SK-N-MC (cell line): ENCODE data around the gene TIAM1.

Experiments used
- DNase-seq: peaks from one replicate; pipeline ENCODE4 v3.0.0-alpha.2; 2011; ENCODE audit warnings: low read depth, low spot score
- H3K27ac ChIP-seq: fragments of 200-600 bp; sonication (generic); 2 replicates; pipeline ENCODE4 v1.5.1; 2016; ENCODE audit warnings: mixed run types
- H3K36me3 ChIP-seq: fragments of 200-600 bp; sonication (generic); 2 replicates; pipeline ENCODE4 v1.6.1; 2017; ENCODE audit warnings: antibody characterized with exemption, low read length, mixed read lengths; ENCODE audit not compliant: insufficient read depth
- H3K4me3 ChIP-seq: fragments of 200-600 bp; sonication (generic); 2 replicates; pipeline ENCODE4 v1.5.1; 2016
- H3K9ac ChIP-seq: fragments of 200-600 bp; sonication (generic); 2 replicates; pipeline ENCODE4 v1.8.0; 2017; ENCODE audit warnings: mixed run types, mixed read lengths; ENCODE audit not compliant: insufficient read length
- H3K9me3 ChIP-seq: fragments of 200-600 bp; sonication (generic); 2 replicates; pipeline ENCODE4 v1.6.1; 2017; ENCODE audit warnings: low read depth, mild to moderate bottlenecking, antibody characterized with exemption, low read length, moderate library complexity, mixed read lengths
- EZH2 ChIP-seq: fragments of 200-600 bp; sonication (generic); IDR thresholded peaks from one replicate; pipeline ENCODE4 v1.6.1; 2017; ENCODE audit warnings: antibody characterized with exemption
- FOXP2 ChIP-seq: optimal IDR thresholded peaks from 2 replicates; pipeline ENCODE3; 2011; ENCODE audit warnings: mild to moderate bottlenecking, moderate library complexity; ENCODE audit not compliant: insufficient read depth; ENCODE audit errors: extremely low read length, control extremely low read depth
- POLR2AphosphoS5 ChIP-seq: IDR thresholded peaks from 2 replicates; pipeline ENCODE4 v1.6.1; 2012; ENCODE audit warnings: mild to moderate bottlenecking, low read depth, low read length, borderline replicate concordance

Gene TIAM1

GRCh38 chr21:31137960-31138359 lies 206.1 kb downstream of the TIAM1 start:
- Histone ChIP-seq H3K36me3 (no peaks in the 10 kb centered on the region), H3K9me3 (no peaks in the 10 kb centered on the region), H3K9ac (no peak overlapping the region), H3K4me3 (no peak overlapping the region), H3K27ac (no peak overlapping the region)
- TF ChIP-seq FOXP2 = no peak
- TF ChIP-seq EZH2 = no peak
- no peak for TF ChIP-seq POLR2AphosphoS5
- DNase-seq = no peak

- H3K36me3 ChIP-seq = no peaks in the 10 kb centered on the region
- no peak overlapping the region for H3K27ac ChIP-seq
- H3K4me3 ChIP-seq = no peak overlapping the region
- no peak for DNase-seq
- no peak overlapping the region for H3K9ac ChIP-seq
- TF ChIP-seq FOXP2 (no peak), EZH2 (no peak), POLR2AphosphoS5 (no peak)
- no peaks in the 10 kb centered on the region for H3K9me3 ChIP-seq
Measured at GRCh38 chr21:31136891-31137290, 207.2 kb downstream of the TIAM1 start.

- no peak overlapping the region for H3K4me3 ChIP-seq
- no peaks in the 10 kb centered on the region for H3K36me3 ChIP-seq
- no peak overlapping the region for H3K27ac ChIP-seq
- TF ChIP-seq FOXP2 (no peak), POLR2AphosphoS5 (no peak), EZH2 (no peak)
- no peak for DNase-seq
- H3K9me3 ChIP-seq = no peaks in the 10 kb centered on the region
- no peak overlapping the region for H3K9ac ChIP-seq
Measured at GRCh38 chr21:31135531-31136184, 208.4 kb downstream of the TIAM1 start.

- Histone ChIP-seq H3K36me3 (no peaks in the 10 kb centered on the region), H3K4me3 (no peak overlapping the region), H3K27ac (no peak overlapping the region), H3K9ac (no peak overlapping the region), H3K9me3 (no peaks in the 10 kb centered on the region)
- DNase-seq = no peak
- no peak for TF ChIP-seq EZH2
- TF ChIP-seq POLR2AphosphoS5 = no peak
- TF ChIP-seq FOXP2 = no peak
Measured at GRCh38 chr21:31133243-31133830, 210.7 kb downstream of the TIAM1 start.

GRCh38 chr21:31132574-31133242 lies 211.4 kb downstream of the TIAM1 start:
- Histone ChIP-seq H3K4me3 (no peak overlapping the region), H3K9ac (no peak overlapping the region), H3K36me3 (no peaks in the 10 kb centered on the region), H3K27ac (no peak overlapping the region), H3K9me3 (no peaks in the 10 kb centered on the region)
- no peak for DNase-seq
- no peak for TF ChIP-seq FOXP2
- TF ChIP-seq EZH2 = no peak
- no peak for TF ChIP-seq POLR2AphosphoS5

- DNase-seq = no peak
- Histone ChIP-seq H3K9me3 (no peaks in the 10 kb centered on the region), H3K4me3 (no peak overlapping the region), H3K9ac (no peak overlapping the region), H3K36me3 (no peaks in the 10 kb centered on the region), H3K27ac (no peak overlapping the region)
- TF ChIP-seq POLR2AphosphoS5 = no peak
- no peak for TF ChIP-seq EZH2
- TF ChIP-seq FOXP2 = no peak
Measured at GRCh38 chr21:31130821-31131220, 213.2 kb downstream of the TIAM1 start.

- Histone ChIP-seq H3K9me3 (no peaks in the 10 kb centered on the region), H3K36me3 (no peaks in the 10 kb centered on the region), H3K4me3 (no peak overlapping the region)
Measured at GRCh38 chr21:31128234-31128633, 215.8 kb downstream of the TIAM1 start.

GRCh38 chr21:31124010-31124409 lies 220.1 kb downstream of the TIAM1 start:
- TF ChIP-seq EZH2 (no peak), FOXP2 (no peak), POLR2AphosphoS5 (no peak)
- DNase-seq = no peak
- Histone ChIP-seq H3K36me3 (no peaks in the 10 kb centered on the region), H3K27ac (no peak overlapping the region), H3K4me3 (no peak overlapping the region), H3K9ac (no peak overlapping the region), H3K9me3 (no peaks in the 10 kb centered on the region)

More at GRCh38 chr21:31128234-31128633, 215.8 kb downstream of the TIAM1 start:
- TF ChIP-seq POLR2AphosphoS5 = no peak
- TF ChIP-seq FOXP2 = no peak
- no peak for TF ChIP-seq EZH2
- H3K27ac ChIP-seq = no peak overlapping the region
- no peak for DNase-seq
- H3K9ac ChIP-seq = no peak overlapping the region

- DNase-seq = no peak
- Histone ChIP-seq H3K27ac (no peak overlapping the region), H3K4me3 (no peak overlapping the region), H3K9me3 (no peaks in the 10 kb centered on the region), H3K9ac (no peak overlapping the region), H3K36me3 (no peaks in the 10 kb centered on the region)
- no peak for TF ChIP-seq EZH2
- TF ChIP-seq FOXP2 = no peak
- no peak for TF ChIP-seq POLR2AphosphoS5
Measured at GRCh38 chr21:31119199-31119598, 224.9 kb downstream of the TIAM1 start.
